ENCODE data around the gene SEMA5A. TPM values are rescaled to one million over a fixed set of nuclear protein-coding genes. Genes with fewer than 3 reads are reported as not detected.

The SEMA5A gene
- total RNA-seq, 1 donor from 2014 or later, result not detected

- DNase-seq, result no peak
- Mint-ChIP-seq H3K4me1 (no peaks in the 10 kb centered on the region), H3K36me3 (ENCODE audit: low read depth) (no peaks in the 10 kb centered on the region), H3K9me3 (no peaks in the 10 kb centered on the region), H3K4me3 (no peak overlapping the region), H3K27ac (no peak overlapping the region), H3K27me3 (peaks cover 12% of the 10 kb centered on the region)
- intact Hi-C loops (cut with micrococcal nuclease), result loop anchor here (10.0 kb wide), 2 partner anchors 176 to 1616 kb away; no protein-coding TSS in a partner anchor
Measured at GRCh38 chr5:9540791-9541190, 5.1 kb downstream of the SEMA5A start.

- Mint-ChIP-seq H3K27me3 (peaks cover 2% of the 10 kb centered on the region), H3K4me1 (no peaks in the 10 kb centered on the region), H3K4me3 (no peak overlapping the region), H3K9me3 (no peaks in the 10 kb centered on the region), H3K27ac (no peak overlapping the region), H3K36me3 (ENCODE audit: low read depth) (no peaks in the 10 kb centered on the region)
- intact Hi-C loops (cut with micrococcal nuclease), result no loop called here
- no peak for DNase-seq
Measured at GRCh38 chr5:9538504-9538903, 7.4 kb downstream of the SEMA5A start.

GRCh38 chr5:9537223-9538141 lies 8.4 kb downstream of the SEMA5A start:
- no peak overlapping the region for H3K27ac Mint-ChIP-seq
- intact Hi-C loops (cut with micrococcal nuclease), result no loop called here
- DNase-seq, result no peak
- H3K4me1 Mint-ChIP-seq, result no peaks in the 10 kb centered on the region
- H3K27me3 Mint-ChIP-seq, result no peaks in the 10 kb centered on the region
- no peak overlapping the region for H3K4me3 Mint-ChIP-seq
- H3K9me3 Mint-ChIP-seq, result no peaks in the 10 kb centered on the region
- H3K36me3 Mint-ChIP-seq (ENCODE audit: low read depth), result no peaks in the 10 kb centered on the region

- no peaks in the 10 kb centered on the region for H3K4me1 Mint-ChIP-seq
- H3K27ac Mint-ChIP-seq, result no peak overlapping the region
- intact Hi-C loops (cut with micrococcal nuclease), result no loop called here
- H3K9me3 Mint-ChIP-seq, result no peaks in the 10 kb centered on the region
- H3K4me3 Mint-ChIP-seq, result no peak overlapping the region
- no peak for DNase-seq
- no peaks in the 10 kb centered on the region for H3K27me3 Mint-ChIP-seq
- no peaks in the 10 kb centered on the region for H3K36me3 Mint-ChIP-seq (ENCODE audit: low read depth)
Measured at GRCh38 chr5:9536717-9537116, 9.2 kb downstream of the SEMA5A start.

- intact Hi-C loops (cut with micrococcal nuclease), result no loop called here
- Mint-ChIP-seq H3K9me3 (no peaks in the 10 kb centered on the region), H3K4me1 (no peaks in the 10 kb centered on the region), H3K4me3 (no peak overlapping the region), H3K36me3 (ENCODE audit: low read depth) (no peaks in the 10 kb centered on the region), H3K27ac (no peak overlapping the region), H3K27me3 (no peaks in the 10 kb centered on the region)
- DNase-seq, result no peak
Measured at GRCh38 chr5:9534881-9535517, 10.9 kb downstream of the SEMA5A start.

- Mint-ChIP-seq H3K9me3 (no peaks in the 10 kb centered on the region), H3K27me3 (no peaks in the 10 kb centered on the region), H3K36me3 (ENCODE audit: low read depth) (no peaks in the 10 kb centered on the region), H3K4me3 (no peak overlapping the region), H3K27ac (no peak overlapping the region), H3K4me1 (no peaks in the 10 kb centered on the region)
- intact Hi-C loops (cut with micrococcal nuclease), result no loop called here
- DNase-seq, result no peak
Measured at GRCh38 chr5:9533562-9534364, 12.1 kb downstream of the SEMA5A start.

- intact Hi-C loops (cut with micrococcal nuclease), result no loop called here
- Mint-ChIP-seq H3K9me3 (no peaks in the 10 kb centered on the region), H3K27me3 (no peaks in the 10 kb centered on the region), H3K4me1 (no peaks in the 10 kb centered on the region), H3K4me3 (no peak overlapping the region), H3K36me3 (ENCODE audit: low read depth) (no peaks in the 10 kb centered on the region), H3K27ac (no peak overlapping the region)
- no peak for DNase-seq
Measured at GRCh38 chr5:9533096-9533495, 12.8 kb downstream of the SEMA5A start.

GRCh38 chr5:9529513-9529912 lies 16.4 kb downstream of the SEMA5A start:
- intact Hi-C loops (cut with micrococcal nuclease), result no loop called here
- Mint-ChIP-seq H3K27ac (no peak overlapping the region), H3K4me1 (no peaks in the 10 kb centered on the region), H3K27me3 (no peaks in the 10 kb centered on the region), H3K9me3 (no peaks in the 10 kb centered on the region), H3K4me3 (no peak overlapping the region), H3K36me3 (ENCODE audit: low read depth) (no peaks in the 10 kb centered on the region)
- no peak for DNase-seq

GRCh38 chr5:9529041-9529480 lies 16.8 kb downstream of the SEMA5A start:
- Mint-ChIP-seq H3K36me3 (ENCODE audit: low read depth) (no peaks in the 10 kb centered on the region), H3K27ac (no peak overlapping the region), H3K4me3 (no peak overlapping the region), H3K27me3 (no peaks in the 10 kb centered on the region), H3K4me1 (no peaks in the 10 kb centered on the region), H3K9me3 (no peaks in the 10 kb centered on the region)
- DNase-seq, result no peak
- intact Hi-C loops (cut with micrococcal nuclease), result no loop called here

- intact Hi-C loops (cut with micrococcal nuclease), result no loop called here
- no peaks in the 10 kb centered on the region for H3K27me3 Mint-ChIP-seq
- DNase-seq, result no peak
- no peak overlapping the region for H3K27ac Mint-ChIP-seq
- H3K36me3 Mint-ChIP-seq (ENCODE audit: low read depth), result no peaks in the 10 kb centered on the region
- no peaks in the 10 kb centered on the region for H3K9me3 Mint-ChIP-seq
- no peaks in the 10 kb centered on the region for H3K4me1 Mint-ChIP-seq
- H3K4me3 Mint-ChIP-seq, result no peak overlapping the region
Measured at GRCh38 chr5:9524941-9525340, 20.9 kb downstream of the SEMA5A start.

- Mint-ChIP-seq H3K36me3 (ENCODE audit: low read depth) (no peaks in the 10 kb centered on the region), H3K27me3 (no peaks in the 10 kb centered on the region), H3K9me3 (no peaks in the 10 kb centered on the region), H3K4me3 (no peak overlapping the region), H3K27ac (no peak overlapping the region), H3K4me1 (no peaks in the 10 kb centered on the region)
- no peak for DNase-seq
- intact Hi-C loops (cut with micrococcal nuclease), result no loop called here
Measured at GRCh38 chr5:9523090-9523823, 22.6 kb downstream of the SEMA5A start.

GRCh38 chr5:9519537-9519936 lies 26.3 kb downstream of the SEMA5A start:
- Mint-ChIP-seq H3K27me3 (no peaks in the 10 kb centered on the region), H3K9me3 (no peaks in the 10 kb centered on the region), H3K36me3 (ENCODE audit: low read depth) (no peaks in the 10 kb centered on the region), H3K4me1 (no peaks in the 10 kb centered on the region), H3K27ac (no peak overlapping the region), H3K4me3 (no peak overlapping the region)
- intact Hi-C loops (cut with micrococcal nuclease), result no loop called here
- DNase-seq, result no peak

- Mint-ChIP-seq H3K4me1 (no peaks in the 10 kb centered on the region), H3K9me3 (no peaks in the 10 kb centered on the region), H3K27ac (no peak overlapping the region), H3K27me3 (no peaks in the 10 kb centered on the region), H3K4me3 (no peak overlapping the region), H3K36me3 (ENCODE audit: low read depth) (no peaks in the 10 kb centered on the region)
- intact Hi-C loops (cut with micrococcal nuclease), result no loop called here
- DNase-seq, result no peak
Measured at GRCh38 chr5:9516591-9516990, 29.3 kb downstream of the SEMA5A start.

All from activated CD4-positive, alpha-beta T cell treated with anti-CD3 and anti-CD28 coated beads, Interleukin-2, amount 10 ng/mL, durations not matched to agents 24 days and 14 days (primary cell).